Measurements from ENCODE around the gene ECHS1. TPM values are rescaled to one million over a fixed set of nuclear protein-coding genes. Genes with fewer than 3 reads are reported as not detected.
A peak's percentile ranks its signal among the peaks of the same experiment; 100 is the strongest.

ECHS1 gene
- total RNA-seq, 2 experiments from 2014 or later: 34.0 to 50.2 TPM

- Mint-ChIP-seq H3K27ac (no peak overlapping the region), H3K4me3 (peak overlapping the region; percentile 45), H3K36me3 (no peaks in the 10 kb centered on the region), H3K9me3 (ENCODE audit: low read depth) (no peaks in the 10 kb centered on the region), H3K4me1 (peaks cover 7% of the 10 kb centered on the region), H3K27me3 (peaks cover 41% of the 10 kb centered on the region)
- DNase-seq (peak; percentile 86), ATAC-seq (peak; percentile 54)
- CTCF ChIA-PET: interaction anchor here (1.0 kb wide), 1 partner anchor 16 kb away, joined by 3 read pairs; no protein-coding TSS in a partner anchor
Measured at GRCh38 chr10:133335246-133336117, 37.7 kb downstream of the ECHS1 start.

GRCh38 chr10:133334503-133335245, 38.5 kb downstream of the ECHS1 start:
- DNase-seq (no peak), ATAC-seq (peak; percentile 56)

GRCh38 chr10:133332936-133333699, 40.0 kb downstream of the ECHS1 start:
- peaks cover 7% of the 10 kb centered on the region for H3K4me1 Mint-ChIP-seq
- no peak for ATAC-seq
- CTCF ChIA-PET: no interaction called here

More at GRCh38 chr10:133334503-133335245, 38.5 kb downstream of the ECHS1 start:
- no peaks in the 10 kb centered on the region for H3K9me3 Mint-ChIP-seq (ENCODE audit: low read depth)
- CTCF ChIA-PET: no interaction called here
- no peaks in the 10 kb centered on the region for H3K36me3 Mint-ChIP-seq
- no peak overlapping the region for H3K4me3 Mint-ChIP-seq
- H3K27me3 Mint-ChIP-seq: peaks cover 45% of the 10 kb centered on the region
- peaks cover 7% of the 10 kb centered on the region for H3K4me1 Mint-ChIP-seq
- H3K27ac Mint-ChIP-seq: no peak overlapping the region

DNA sequence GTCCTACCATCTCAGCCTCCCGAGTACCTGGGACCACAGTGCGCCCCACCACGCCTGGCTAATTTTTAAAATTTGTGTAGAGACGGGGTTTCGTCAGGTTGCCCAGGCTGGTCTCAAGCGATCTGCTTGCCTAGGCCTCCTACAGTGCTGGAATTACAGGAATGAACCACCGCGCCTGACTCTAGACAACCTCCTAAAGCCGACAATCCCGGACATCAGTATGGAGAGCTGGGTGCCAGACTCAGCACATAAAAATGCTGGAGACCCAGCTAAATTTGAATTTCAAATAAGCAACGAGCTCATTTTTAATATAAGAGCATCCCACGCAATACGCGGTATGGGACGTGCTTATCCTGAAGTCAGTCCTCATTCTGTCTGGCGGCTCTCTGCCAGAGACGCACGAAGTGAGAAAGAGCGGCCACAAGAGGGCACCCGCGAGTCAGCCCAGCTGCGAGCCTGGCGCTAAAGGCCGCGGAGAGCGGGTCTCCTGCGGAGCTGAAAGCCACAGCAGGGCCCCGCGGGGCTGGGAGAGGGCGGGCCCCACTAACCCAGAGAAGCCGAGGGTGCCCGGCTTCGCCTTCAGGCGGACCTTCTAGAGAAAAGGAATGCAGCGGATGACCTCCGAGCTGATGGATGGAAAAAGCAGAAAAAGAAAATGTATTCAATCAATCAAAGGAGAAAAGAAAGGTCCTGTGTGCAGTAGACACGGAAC, 43.5 kb downstream of the ECHS1 start:
- peak; percentile 87 for DNase-seq
- H3K9me3 Mint-ChIP-seq (ENCODE audit: low read depth): no peaks in the 10 kb centered on the region
- peaks cover 74% of the 10 kb centered on the region for H3K27me3 Mint-ChIP-seq
- no peak overlapping the region for H3K27ac Mint-ChIP-seq
- CTCF ChIA-PET: interaction anchor here (0.6 to 4.0 kb wide), 41 partner anchors 9 to 367 kb away, joined by 3 to 30 read pairs (median 4); partner anchors contain the start of genes ECHS1, FUOM, PAOX and PRAP1
- ATAC-seq: peak; percentile 92
- H3K36me3 Mint-ChIP-seq: no peaks in the 10 kb centered on the region
- no peak overlapping the region for H3K4me3 Mint-ChIP-seq
- peaks cover 4% of the 10 kb centered on the region for H3K4me1 Mint-ChIP-seq

More at GRCh38 chr10:133332936-133333699, 40.0 kb downstream of the ECHS1 start:
- no peaks in the 10 kb centered on the region for H3K36me3 Mint-ChIP-seq
- no peak overlapping the region for H3K4me3 Mint-ChIP-seq
- no peak overlapping the region for H3K27ac Mint-ChIP-seq
- no peak for DNase-seq
- H3K9me3 Mint-ChIP-seq (ENCODE audit: low read depth): no peaks in the 10 kb centered on the region
- peaks cover 60% of the 10 kb centered on the region for H3K27me3 Mint-ChIP-seq

DNA sequence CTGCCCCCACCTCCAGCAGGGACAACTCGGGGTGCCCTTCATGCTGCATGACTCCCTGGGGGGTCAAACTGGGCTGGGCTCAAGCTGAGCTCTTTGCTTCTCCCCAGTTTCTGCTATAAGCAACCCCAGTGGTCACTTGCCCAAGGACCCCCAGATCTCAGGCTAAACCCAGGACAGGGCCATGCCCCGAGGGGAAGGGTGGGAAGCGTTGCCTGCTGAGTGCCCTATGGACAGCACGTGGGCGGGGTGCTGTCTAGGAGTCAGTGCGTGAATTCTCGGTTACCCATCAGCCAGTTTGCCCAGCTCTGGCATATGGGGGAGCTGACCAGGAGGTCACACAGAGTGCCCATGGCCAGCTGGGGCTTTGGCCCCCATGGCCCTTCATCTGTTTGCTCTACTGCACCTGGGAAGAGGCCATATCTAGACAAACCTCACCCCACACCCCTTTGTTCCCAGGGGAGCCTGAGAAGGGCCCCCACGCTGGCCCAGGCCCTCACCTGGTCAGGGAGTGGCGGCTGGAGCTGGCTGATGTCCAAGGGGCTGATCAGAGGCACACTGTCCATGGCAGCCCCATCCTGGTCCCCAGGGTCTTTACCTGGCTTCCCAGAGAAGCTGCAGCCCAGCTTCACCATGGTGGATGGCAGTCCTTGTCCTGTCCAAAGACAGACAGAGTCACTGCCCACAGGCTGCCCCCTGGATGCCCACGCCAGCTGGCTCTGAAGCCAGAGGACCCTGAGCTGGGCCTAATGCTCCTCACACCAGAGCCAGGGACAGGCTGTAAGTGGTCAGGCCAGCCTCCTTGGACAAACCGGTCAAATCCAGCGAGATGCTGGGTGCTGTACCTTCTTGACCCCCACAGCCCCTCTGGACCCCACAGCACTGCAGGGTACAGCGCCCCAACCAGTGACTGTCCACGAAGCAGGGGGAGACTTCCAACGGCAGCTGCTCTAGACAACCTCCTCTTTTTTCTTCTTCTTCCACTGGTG, 44.5 kb downstream of the ECHS1 start:
- peaks cover 71% of the 10 kb centered on the region for H3K27me3 Mint-ChIP-seq
- H3K9me3 Mint-ChIP-seq (ENCODE audit: low read depth): no peaks in the 10 kb centered on the region
- H3K4me1 Mint-ChIP-seq: peaks cover 4% of the 10 kb centered on the region
- ATAC-seq (no peak), DNase-seq (no peak)
- CTCF ChIA-PET: interaction anchor here (0.7 to 4.0 kb wide), 37 partner anchors 8 to 1426 kb away, joined by 3 to 30 read pairs (median 5); partner anchors contain the start of genes ECHS1, FUOM, PAOX and PRAP1
- no peaks in the 10 kb centered on the region for H3K36me3 Mint-ChIP-seq
- H3K4me3 Mint-ChIP-seq: no peak overlapping the region
- H3K27ac Mint-ChIP-seq: no peak overlapping the region

- peaks cover 4% of the 10 kb centered on the region for H3K4me1 Mint-ChIP-seq
- CTCF ChIA-PET: interaction anchor here (1.0 to 4.0 kb wide), 7 partner anchors 9 to 191 kb away, joined by 3 to 18 read pairs (median 6); partner anchors contain the start of gene PRAP1
- peaks cover 66% of the 10 kb centered on the region for H3K27me3 Mint-ChIP-seq
- H3K27ac Mint-ChIP-seq: no peak overlapping the region
- ATAC-seq (no peak), DNase-seq (no peak)
- no peaks in the 10 kb centered on the region for H3K9me3 Mint-ChIP-seq (ENCODE audit: low read depth)
- H3K4me3 Mint-ChIP-seq: no peak overlapping the region
- H3K36me3 Mint-ChIP-seq: no peaks in the 10 kb centered on the region
Measured at GRCh38 chr10:133327651-133328357, 45.4 kb downstream of the ECHS1 start.

DNA sequence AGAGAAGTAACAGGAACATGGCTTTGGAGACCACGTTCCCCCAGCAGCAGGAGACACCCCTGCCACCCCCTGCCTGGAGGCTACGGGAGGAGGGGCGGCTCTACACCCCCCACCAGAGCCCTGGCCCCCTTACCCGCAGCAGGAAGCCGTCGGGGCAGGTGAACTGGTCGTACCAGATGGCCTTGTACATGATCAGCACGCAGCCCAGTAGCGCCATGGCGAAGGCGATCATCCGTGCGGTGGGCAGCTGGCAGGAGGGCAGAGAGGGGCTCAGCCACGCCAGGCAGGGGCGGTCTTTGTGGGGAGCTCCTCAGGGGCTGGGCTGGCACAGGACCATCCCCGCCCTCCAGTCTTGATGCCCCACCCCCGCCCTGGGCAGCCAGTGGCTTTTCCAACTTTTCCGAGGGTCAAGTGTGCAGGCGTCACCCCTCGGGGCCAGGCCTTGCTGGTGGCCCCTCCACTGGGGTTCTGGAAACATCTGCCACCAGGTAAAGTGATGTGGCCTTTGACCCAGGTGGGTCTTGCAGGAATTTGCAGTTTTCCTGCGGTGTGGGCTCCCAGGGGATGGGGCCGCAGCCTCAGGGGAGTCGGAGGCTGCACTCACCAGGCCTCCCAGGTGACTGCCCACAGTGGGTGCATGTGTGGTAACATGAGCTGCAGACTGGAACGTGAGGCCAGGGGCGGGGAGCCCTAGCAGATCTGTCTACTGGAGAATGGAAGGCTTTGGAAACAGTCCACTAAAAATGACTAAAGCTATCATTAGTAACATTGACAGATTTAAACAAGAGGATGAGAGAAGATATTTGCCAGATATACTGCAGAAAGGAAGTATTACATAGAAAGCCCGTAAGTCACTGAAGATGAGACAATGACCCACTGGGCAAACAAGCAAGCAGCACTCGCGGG, 46.2 kb downstream of the ECHS1 start:
- peaks cover 4% of the 10 kb centered on the region for H3K4me1 Mint-ChIP-seq
- peaks cover 57% of the 10 kb centered on the region for H3K27me3 Mint-ChIP-seq
- H3K9me3 Mint-ChIP-seq (ENCODE audit: low read depth): no peaks in the 10 kb centered on the region
- H3K4me3 Mint-ChIP-seq: no peak overlapping the region
- CTCF ChIA-PET: interaction anchor here (1.5 to 4.0 kb wide), 3 partner anchors 8 to 192 kb away, joined by 3 to 18 read pairs (median 3); no protein-coding TSS in a partner anchor
- no peak overlapping the region for H3K27ac Mint-ChIP-seq
- DNase-seq: no peak
- H3K36me3 Mint-ChIP-seq: no peaks in the 10 kb centered on the region
- no peak for ATAC-seq

DNA sequence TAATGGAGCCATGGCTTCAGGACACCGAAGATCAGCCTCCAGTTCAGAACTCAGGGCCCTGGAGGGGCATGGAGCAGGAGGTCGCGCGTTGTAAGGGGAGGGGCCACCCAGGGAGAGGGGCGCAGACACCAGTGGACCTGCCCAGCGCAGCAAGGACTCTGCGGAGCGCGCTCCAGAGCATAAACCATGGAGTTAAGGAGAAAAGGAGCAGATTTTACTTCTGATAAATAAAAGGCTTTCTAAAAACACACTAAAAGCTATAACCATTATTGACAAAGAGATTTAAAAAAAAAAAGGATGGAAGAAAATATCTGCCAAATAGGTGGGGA, 47.0 kb downstream of the ECHS1 start:
- Mint-ChIP-seq H3K4me1 (peaks cover 4% of the 10 kb centered on the region), H3K27ac (no peak overlapping the region), H3K27me3 (peaks cover 50% of the 10 kb centered on the region), H3K36me3 (no peaks in the 10 kb centered on the region), H3K9me3 (ENCODE audit: low read depth) (no peaks in the 10 kb centered on the region), H3K4me3 (no peak overlapping the region)
- DNase-seq (no peak), ATAC-seq (no peak)
- CTCF ChIA-PET: no interaction called here

DNA sequence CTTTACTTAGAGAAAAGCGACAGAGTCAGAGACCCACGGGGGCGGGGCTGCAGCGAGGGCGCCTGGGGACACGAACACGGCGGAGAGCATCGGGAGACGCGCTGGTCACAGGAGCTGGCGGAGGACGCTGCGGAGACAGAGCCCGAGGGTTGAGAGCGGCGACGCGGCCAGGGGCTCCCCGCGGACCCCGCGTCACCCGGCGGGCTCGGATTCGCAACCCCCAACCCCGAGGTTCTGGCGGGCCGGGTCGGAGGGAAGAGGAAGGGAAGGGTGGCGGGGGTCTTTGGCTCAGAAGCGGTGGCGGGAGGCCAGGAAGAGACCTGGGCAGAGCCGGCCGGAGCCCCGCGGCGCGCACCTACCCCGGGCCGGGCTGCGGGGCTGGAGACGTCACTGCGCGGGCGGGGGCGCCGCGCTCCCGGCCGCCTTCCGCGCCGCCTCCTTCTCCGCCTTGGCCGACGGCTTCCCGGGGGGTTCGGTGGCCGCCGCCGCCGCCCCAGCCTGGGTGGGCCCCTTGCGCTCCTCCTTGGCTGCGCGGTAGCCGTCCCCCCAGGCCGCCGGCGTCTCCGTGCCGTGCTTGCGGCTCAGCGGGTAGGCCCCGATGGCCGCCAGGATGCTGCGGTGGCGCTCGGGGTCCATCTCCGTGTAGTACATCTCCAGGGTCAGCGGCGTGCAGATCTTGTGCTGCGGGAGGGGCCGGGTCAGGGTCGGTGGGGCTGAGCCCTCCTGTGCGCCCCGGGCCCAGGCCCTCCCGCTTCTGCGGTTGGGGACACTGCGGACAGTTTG, 47.5 kb downstream of the ECHS1 start:
- H3K9me3 Mint-ChIP-seq (ENCODE audit: low read depth): no peaks in the 10 kb centered on the region
- H3K27ac Mint-ChIP-seq: no peak overlapping the region
- peaks cover 44% of the 10 kb centered on the region for H3K27me3 Mint-ChIP-seq
- H3K4me3 Mint-ChIP-seq: no peak overlapping the region
- CTCF ChIA-PET: no interaction called here
- ATAC-seq (no peak), DNase-seq (no peak)
- H3K36me3 Mint-ChIP-seq: no peaks in the 10 kb centered on the region
- H3K4me1 Mint-ChIP-seq: peaks cover 4% of the 10 kb centered on the region

DNA sequence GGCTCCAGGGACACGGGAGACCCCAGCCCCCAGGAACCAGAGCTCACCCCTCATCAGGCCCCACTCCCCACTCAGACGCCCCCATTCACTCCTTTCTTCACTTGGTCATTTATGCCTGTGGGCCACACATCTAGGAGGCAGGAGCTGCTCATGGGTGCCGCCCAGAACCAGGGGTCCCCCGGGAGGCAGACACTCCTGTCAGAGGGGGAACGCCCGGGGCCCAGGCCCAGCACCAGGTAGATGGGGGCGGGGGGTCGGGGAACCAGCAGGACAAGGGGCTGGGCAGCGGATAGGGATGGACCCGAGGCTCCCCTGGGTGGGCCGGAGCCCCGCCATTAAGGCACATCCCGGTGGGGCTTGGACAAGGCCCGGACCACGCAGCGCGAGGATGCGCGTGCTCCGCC, 48.3 kb downstream of the ECHS1 start:
- DNase-seq: no peak
- Mint-ChIP-seq H3K36me3 (no peaks in the 10 kb centered on the region), H3K4me1 (peaks cover 4% of the 10 kb centered on the region), H3K9me3 (ENCODE audit: low read depth) (peaks cover 4% of the 10 kb centered on the region), H3K4me3 (no peak overlapping the region), H3K27ac (no peak overlapping the region), H3K27me3 (peaks cover 46% of the 10 kb centered on the region)
- CTCF ChIA-PET: interaction anchor here (0.9 to 1.2 kb wide), 3 partner anchors 46 to 421 kb away, joined by 3 read pairs; no protein-coding TSS in a partner anchor
- ATAC-seq: no peak

All from activated CD8-positive, alpha-beta memory T cell treated with anti-CD3 and anti-CD28 coated beads, Interleukin-2, amount 10 ng/mL, durations not matched to agents 7 days and 5 days (primary cell).